Left kidney (tissue), 2 donors: ENCODE measurements around the gene GALNT14. TPM values are rescaled to one million over a fixed set of nuclear protein-coding genes. Genes with fewer than 3 reads are reported as not detected.
"Not testable (repeated sequence)": the region's sequence is repeated elsewhere in the genome, so short reads cannot be mapped to it uniquely, and the experiment has no call there.

Source experiments
- DNase-seq: peaks from one replicate; pipeline ENCODE4 v3.0.0-alpha.2; 2013
- polyA plus RNA-seq: library from polyadenylated mRNA; unstranded; fragments of 120-200 nt; gene quantifications from one replicate; pipeline ENCODE4 v1.2.1, GENCODE V29; 2013; ENCODE audit not compliant: insufficient read length

GALNT14 gene
- polyA plus RNA-seq, 1 donor, result 47.6 TPM

DNA sequence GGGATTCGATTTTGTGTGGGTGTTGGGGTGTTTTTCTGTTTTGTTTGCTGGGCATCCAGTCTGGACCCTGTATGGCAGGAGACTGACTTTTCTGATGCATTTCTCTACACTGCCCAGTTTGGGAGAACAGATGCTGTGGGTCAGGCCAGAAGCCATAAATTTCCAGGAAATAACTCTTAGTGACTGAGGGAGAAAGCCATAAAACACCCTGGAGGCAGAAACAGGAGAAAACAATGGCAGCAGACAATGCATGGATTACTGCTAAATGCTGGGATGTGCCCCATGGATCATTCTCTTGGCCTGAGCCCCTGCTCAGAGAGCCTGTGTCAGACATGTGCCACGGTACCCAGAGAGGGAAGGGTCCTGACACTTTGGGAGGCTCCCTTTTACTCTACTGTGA is 197.4 kb downstream of the GALNT14 start:
- DNase-seq, result peak; percentile 31

DNA sequence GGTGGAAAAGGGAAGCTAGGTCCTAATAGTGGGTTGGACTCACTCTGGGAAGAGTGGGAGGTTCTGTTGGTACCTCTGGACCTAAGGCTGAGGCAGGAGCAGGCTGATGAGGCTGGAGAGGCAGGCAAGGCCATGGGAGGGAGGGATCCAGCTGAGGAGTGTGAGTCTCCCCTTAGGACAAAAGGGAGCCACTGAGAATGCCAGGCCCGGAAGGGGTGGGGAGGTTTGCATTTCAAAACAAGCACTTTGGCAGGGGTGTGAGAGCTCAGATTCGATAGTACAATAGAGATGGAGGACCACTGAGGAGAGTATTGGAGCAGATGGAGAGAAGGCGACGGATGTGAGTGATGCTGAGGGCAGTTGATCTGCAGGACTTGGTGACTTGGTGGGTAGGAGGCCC is 198.9 kb downstream of the GALNT14 start:
- no peak for DNase-seq

DNA sequence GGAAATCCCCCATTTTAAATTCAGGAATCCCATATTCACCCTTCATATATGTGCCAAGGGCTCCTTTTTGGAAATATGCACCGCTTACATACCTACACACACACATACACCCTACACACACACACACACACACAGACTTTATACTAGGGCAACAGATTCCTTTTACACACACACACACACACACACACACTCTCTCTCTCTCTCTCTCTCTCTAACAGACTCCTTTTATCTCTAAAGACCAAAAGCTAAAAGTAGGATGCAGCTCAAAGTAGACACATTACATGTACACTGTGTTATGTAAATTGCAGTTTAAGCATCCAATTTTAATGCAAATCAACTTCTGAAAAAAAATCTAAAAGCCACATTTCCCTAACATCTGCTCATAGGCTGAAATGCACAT is 200.0 kb downstream of the GALNT14 start:
- DNase-seq, result no peak

DNA sequence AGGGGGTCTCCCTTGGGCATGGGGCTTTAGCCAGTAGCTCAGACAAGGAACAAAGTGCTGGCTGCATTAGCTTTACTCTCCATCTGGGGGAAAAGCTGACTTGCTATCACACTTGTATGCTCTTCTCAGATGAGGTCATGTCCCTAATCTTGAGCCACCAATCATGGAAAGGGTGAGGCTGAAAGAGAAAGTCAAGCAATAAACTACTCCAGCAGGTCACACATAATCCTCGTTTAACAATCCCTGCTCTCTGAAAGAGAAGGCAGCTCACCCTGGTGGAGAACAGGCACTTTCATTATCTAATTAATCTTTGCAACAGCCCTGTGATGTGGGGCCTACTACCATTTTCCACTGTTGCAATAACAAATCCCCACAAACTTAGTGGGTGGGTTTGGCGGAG is 201.3 kb downstream of the GALNT14 start:
- DNase-seq, result no peak

DNA sequence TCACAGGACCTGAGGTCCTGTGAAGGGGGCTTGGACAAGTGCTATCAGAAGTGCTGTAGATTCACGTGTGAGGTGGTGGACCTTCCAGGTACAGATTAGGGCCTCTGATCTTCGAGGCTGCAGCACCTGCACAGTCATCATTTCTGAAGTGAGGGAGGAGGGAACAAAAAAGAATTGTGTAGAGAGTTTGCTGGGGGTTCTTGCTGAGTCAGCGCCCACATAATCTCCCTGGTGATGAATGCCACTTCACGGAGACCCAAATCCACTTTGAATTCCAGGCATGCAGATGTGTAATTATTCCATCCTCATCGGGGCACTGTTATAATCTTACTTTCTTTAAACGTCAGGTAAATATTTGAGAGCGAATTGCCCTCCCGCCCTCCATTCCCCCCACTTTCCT is 202.4 kb downstream of the GALNT14 start:
- no peak for DNase-seq

DNA sequence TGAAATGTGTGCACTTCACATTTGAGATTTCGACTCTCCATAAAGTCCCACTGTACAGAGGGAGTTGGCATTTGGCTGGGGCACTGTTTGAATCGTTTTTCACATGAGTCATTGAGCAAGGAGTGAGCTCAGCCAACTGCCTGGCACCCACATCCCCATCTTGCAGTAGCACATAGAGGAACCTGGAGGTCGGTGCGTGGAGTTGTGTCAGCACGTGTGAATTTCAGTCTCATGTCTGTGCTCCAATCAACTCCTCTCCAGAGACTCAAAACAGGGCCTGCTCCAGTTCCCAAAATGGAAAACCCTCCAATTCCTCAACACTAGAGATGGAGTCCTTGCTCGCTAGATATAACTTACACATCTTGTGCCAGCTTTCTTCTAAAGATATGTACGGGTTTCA is 204.2 kb downstream of the GALNT14 start:
- DNase-seq, result no peak

DNA sequence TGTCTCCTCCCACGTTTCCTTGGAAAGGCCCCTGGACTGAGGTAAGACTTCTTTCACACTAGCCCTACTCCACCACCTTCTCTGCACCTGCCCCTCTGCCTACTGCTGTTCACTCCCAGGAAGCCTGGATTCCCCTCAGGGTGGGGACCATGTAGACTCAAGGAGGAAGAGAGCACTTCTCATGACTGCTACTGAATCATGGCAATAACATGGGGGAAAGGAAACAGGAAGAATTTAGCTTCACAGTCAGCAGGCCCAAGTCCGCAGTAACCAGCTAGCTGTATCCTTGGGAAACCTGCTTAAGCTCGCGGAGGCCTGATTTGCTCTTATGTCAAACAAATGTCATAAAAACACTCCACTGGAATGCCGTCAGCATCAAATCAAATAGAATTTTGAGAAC is 204.7 kb downstream of the GALNT14 start:
- no peak for DNase-seq

DNA sequence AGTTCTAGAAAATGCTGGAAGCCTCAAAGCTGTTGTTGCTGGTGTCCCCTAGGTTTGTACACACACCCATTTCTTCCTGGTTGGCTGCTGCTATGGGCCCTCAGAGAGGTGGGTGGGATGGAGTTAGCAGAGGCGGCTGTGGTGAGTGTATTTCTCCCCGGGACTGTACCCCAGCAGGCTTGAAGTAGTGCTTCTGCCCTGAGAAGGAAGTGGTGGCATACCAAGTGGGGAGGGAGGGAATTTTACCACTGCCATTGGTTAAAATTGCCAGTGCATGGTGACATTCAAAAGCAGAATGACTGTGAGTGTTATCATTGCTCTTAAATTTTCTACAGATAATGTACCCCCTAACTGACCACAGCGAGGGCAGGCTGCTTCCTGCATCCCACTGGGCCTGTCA is 205.4 kb downstream of the GALNT14 start:
- no peak for DNase-seq

DNA sequence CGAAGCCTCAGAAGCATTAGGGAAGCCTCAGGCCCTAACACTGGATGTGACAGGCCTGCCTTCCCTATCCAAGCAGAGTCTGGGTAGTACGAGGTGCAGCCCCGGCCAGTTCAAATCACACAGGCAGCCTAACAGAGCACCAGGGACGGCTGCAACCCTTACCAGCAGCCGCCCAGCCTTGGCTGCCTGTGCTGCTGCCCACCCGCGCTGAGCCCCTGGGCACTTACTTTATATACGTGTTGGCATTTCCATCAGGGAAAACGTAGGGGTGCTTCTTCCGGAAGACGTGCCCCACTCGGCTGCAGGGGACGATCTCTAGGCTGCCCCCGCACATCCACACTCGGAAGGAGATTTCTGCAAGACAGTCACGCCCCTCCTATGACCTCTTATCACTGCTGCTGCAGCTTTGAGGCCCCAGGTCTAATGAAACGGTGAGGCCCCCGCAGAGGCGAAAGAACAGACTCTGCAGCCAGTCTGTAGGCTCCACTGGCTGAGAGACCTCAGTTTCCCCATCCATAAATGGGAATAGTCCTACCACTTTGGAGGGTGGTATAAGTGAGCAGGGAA is 206.3 kb downstream of the GALNT14 start:
- no peak for DNase-seq

DNA sequence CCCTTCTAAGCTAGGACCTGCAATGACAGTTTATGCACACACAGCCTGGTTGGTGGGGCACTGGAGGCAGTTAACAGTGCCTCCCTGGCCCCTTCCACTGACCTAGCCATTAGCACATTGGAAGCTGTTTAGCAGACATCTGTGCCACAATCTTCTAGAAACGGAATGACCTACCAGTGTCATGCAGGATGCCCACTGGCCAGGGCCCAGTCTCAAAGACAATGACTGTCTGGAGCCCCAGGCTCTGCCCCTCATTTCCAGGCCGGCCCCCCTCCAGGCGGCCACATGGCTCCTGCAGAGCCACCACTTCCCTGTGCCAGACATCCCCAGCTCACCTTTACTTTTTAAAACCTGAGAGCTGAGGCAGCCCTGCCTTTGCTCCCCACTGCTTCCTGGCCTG is 207.5 kb downstream of the GALNT14 start:
- no peak for DNase-seq

DNA sequence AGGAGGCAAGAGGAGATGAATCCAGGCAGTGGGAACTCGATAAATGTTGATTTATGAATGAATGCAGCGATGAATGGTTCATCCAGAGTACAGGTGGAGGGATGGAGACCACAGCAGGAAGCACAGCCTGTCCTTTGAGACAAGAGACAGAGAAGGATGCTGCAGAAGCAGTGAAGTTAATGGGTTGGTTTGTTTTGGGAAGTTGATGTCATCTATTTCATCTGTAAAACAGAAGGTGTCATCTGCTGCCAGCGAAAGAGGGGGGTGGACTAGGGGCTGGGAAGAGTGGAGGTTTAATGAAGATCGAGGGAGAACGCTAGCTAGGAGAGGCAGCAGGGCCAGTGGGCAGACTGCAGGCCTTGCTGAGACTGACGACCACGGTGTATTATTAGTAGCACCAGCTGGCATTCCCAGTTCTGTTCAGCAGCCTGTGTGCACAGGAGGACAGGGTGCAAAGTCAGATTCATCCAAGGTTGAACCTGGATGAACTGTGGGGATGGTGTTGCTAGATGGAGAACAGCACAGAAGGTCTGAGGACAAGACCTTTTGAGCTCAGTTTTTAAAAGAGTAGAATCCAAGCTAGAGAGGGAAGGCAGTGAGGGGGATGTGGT is 210.7 kb downstream of the GALNT14 start:
- no peak for DNase-seq

DNA sequence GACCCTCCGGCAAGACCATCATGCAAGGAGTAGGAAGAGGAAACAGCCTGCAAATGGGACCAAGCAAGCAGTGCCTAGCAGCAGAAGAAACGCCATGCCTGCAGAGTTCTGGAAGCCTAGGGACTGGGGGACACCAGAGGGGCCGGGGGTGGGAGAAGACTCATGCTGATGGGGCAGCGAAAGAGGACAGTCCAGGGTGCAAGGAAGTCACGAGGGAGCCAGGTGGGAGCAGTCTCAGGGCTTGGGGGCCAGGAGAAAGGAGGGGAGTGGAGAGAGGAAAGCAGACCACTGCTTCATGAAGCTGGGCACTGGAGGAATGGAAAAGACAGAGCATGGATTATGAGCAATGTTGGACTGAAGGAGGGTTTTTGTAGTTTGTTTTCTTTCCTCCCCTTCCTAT is 211.6 kb downstream of the GALNT14 start:
- no peak for DNase-seq

DNA sequence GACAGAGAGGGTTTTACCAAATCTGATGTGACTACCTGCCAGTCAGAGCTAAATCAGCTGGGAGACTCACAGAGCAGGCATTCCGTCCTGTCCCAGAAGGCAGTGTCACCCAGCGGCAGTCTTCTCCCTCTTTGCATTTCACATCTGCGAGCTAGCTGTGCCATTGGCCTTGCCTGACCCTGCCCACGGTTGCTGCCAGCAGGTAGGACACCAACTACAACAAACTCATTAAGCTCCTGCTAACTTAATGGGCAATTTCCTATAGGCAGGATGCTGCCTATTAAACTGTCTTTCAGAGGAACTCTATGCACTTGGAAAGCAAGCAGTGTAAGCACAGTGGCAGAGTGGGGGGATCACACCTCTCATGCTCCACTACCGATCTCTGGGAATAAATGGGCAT is 214.6 kb downstream of the GALNT14 start:
- DNase-seq, result no peak

DNA sequence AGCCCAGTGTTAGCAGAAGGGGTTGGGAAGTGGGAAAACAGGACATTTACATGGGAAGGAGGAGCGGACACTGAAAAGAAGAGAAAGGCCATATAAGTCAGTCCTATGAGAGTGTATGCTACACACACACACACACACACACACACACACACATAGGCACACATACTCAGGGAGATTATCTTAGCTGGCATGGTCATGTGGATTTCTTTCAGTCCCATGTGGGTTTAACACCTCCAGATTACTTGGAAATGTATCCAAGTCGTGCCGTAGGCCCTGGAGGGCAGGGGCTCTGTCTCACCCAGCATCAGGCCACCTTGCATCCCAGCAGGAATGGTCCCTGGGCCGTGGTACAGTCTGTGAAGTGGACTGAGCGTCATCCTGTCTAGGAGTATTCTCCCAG is 217.7 kb downstream of the GALNT14 start:
- no peak for DNase-seq

DNA sequence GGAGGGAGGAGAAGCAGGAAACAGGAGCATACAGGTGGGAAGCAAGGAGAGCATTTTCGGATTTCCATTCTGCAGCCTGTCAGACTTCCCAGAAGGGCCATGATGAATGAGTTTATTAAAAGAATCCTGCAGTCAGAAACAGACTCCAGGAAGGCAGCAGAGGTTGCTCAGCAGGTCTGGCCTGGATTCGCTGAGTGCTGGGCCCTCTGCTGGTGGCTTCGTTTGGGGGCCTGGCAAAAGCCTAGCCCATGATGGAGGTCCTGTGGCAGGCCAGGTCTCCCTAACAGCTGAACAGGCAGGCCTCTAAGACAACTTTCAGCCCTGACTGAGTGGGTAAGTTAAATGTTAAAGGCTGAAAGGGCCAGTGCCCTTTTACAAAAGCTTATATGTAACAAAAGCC is 222.8 kb downstream of the GALNT14 start:
- DNase-seq, result peak; percentile 28

DNA sequence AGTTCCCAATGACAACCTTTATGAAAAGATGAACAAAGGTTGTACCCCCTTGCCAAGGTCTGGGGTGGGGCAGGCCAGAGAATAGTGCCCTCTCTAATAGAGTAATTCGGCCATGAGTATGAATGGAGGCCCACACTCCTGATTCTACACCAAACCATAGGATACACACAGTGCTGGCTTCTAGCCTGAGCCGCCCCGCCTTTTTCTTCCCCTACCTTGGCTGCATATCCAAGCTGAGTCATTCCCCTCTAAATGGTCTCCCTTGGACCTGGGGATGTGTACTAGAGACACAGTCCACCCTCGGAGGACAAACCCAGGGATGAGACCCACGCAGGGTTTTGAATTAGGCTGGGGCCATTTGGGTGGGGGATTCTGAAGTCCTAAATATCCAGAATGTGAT is 223.8 kb downstream of the GALNT14 start:
- DNase-seq, result no peak

DNA sequence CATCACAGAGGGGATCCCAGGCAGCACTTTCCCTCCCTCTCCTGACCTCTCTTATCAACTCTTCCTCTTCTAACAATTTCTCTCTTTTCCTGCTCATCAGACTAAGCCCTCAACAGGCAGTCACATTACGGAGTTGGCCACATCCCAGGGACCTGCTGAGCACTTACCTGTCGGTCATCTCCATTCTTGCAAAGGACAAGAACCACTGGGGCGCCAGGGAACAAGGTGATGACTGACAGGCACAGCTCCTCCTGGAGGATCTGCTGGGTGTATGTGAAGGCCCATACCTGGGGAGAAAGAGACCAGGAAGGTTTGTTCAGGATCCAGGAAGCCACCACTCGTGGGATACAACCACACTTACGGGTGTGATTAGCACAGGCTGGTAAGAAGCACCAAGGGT is 226.2 kb downstream of the GALNT14 start:
- no peak for DNase-seq

DNA sequence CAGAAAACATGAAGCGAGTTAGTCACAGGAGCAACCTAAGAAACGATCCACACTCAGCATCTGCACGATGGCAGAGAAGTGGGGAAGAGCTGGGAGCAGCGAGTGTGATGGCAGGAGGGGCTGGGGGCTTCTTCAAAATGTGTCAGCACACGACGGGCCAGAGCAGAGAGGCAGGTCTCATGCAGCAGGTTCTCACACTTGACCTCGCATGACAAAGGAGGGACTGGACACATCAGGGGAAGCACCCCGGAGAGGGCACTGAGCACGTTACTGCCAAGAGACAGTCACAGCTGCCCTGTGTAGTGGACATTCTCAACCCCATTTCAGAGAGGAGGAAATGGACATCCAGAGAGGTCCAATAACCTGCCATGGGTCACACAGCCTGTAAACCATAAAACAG is 226.9 kb downstream of the GALNT14 start:
- DNase-seq, result no peak

DNA sequence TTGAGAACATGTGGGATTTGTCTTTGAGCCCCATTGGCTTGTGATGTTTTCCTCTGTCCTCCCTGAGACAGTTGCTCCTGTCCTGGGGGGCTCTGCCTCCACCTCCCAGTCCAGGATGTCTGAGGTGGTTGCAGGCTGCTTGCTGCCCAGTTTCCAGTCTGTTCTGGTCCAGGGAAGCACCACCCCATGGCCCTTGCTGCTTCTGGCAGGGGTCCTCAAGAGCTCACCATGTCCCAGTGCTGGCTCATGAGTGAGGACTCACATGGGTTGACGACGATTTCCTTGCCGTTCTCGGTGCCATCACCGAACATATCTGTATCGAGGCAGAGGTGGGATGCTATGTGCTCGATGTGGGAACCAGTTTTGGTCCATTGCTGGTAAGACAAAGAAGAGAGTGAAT is 227.6 kb downstream of the GALNT14 start:
- no peak for DNase-seq

DNA sequence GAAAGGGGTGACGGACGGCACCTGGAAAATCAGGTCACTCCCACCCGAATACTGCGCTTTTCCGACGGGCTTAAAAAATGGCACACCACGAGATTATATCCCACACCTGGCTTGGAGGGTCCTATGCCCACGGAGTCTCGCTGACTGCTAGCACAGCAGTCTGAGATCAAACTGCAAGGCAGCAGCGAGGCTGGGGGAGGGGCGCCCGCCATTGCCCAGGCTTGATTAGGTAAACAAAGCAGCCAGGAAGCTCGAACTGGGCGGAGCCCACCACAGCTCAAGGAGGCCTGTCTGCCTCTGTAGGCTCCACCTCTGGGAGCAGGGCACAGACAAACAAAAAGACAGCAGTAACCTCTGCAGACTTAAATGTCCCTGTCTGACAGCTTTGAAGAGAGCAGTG is 233.8 kb downstream of the GALNT14 start:
- not testable (repeated sequence) for DNase-seq

DNA sequence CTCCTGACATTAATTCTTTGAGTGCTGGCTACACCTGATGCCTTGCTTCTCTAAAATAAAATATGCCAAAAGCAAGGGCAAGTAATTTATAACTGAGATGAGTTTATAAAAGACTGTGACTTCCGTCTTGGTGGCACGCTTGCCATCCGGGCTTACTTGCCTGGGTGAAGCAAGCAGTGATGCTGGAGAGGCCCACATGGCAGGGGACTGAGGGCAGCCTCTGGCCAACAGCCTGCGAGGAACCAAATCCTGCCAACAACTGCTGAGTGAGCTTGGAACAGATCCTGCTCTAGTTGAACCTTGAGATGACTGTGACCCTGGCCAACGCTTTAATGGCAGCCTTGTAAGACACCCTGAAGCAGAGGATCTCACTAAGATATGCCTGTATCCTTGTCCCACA is 234.9 kb downstream of the GALNT14 start:
- DNase-seq, result no peak

DNA sequence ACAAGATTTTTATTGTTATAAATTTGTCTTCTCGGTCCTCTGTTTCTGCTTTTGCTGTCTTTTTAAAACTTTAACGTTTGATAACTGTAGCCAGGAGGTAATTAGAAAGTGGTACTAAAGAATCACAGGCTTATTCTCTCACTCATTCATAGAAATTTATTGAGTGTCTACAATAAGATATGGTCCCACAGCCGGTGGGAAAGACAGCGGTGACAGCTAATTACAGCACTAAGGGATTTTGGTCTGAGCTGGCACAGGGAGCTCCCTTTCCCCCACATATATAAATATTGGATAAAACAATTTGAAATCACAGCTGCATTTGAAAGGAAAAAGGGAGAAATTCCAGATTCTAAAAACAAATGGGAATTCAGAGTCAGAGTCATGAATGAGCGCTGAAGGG is 237.9 kb downstream of the GALNT14 start:
- no peak for DNase-seq

DNA sequence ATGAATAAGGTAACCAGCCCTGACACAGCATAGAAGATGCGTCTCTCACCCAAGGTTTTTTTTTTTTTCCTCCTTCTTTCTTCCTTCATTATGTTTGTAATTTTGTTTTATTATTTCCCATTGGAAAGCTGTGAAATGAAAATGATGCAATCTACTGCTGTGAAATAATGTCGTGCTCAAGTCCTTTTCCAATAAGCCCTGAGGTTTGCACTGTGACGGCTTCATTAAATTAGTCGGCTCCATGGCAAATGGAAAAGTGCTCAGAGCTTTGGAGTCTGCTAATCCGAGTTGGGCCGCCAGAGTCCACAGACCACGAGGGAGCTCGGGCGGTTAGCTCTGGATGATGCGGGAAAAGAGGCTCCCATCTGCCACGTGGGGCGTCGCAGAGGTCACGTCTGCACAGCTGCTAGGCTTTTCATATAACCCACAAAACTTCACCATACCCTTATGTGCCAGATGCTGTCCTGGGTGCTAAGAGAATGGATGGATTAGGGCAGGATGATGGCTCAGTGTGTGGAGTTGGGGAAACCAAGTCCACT is 238.7 kb downstream of the GALNT14 start:
- no peak for DNase-seq

DNA sequence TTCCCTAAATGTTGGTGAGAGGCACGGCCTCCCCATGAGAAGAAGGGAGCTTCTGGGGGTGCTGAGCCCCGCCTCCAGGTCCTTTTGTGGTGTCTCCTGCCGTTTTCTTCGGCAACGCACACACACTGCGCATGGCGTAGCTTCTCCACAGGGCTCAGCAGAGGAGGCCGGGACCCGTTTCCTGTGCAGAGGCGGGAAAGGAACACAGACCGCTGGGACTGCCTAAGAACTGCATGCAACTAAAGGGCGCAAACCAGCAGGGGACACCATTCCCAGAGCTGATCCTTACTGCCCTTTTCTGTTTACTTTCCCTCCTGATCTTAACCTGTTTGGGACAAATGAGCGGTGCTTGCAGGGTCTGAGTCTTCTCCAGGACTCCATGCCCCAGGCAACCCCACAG is 240.7 kb downstream of the GALNT14 start:
- DNase-seq, result no peak
